ENCODE data around the gene THADA. TPM values are rescaled to one million over a fixed set of nuclear protein-coding genes. Genes with fewer than 3 reads are reported as not detected.
A peak's percentile ranks its signal among the peaks of the same experiment; 100 is the strongest.

THADA gene
- total RNA-seq, 1 experiment from 2014 or later: 20.1 TPM

- Histone ChIP-seq H3K27me3 (ENCODE audit: insufficient read depth, low read length) (no peaks in the 10 kb centered on the region), H3K18ac (ENCODE audit: insufficient read length, low read depth, low read length) (no peak overlapping the region), H3K23me2 (ENCODE audit: insufficient read length, low read depth, low read length, poor library complexity, severe bottlenecking) (no peaks in the 10 kb centered on the region), H3K56ac (ENCODE audit: insufficient read length, low read depth, low read length) (no peak overlapping the region), H2BK12ac (ENCODE audit: insufficient read length, low read depth, low read length) (no peak overlapping the region), H4K20me1 (ENCODE audit: control insufficient read depth, insufficient read depth, insufficient read length) (no peaks in the 10 kb centered on the region), H3K79me1 (ENCODE audit: insufficient read depth, low read depth, low read length, poor library complexity, severe bottlenecking) (no peaks in the 10 kb centered on the region), H3K4me1 (ENCODE audit: insufficient read depth, low read length) (no peaks in the 10 kb centered on the region), H3K9me3 (ENCODE audit: control insufficient read depth, low read depth, low read length) (no peaks in the 10 kb centered on the region), H3K23ac (ENCODE audit: insufficient read length, low read depth, low read length) (no peak overlapping the region), H2BK5ac (ENCODE audit: insufficient read length, low read length) (no peak overlapping the region), H3K27ac (ENCODE audit: insufficient read length, low read depth, low read length) (no peak overlapping the region), H3K4me2 (ENCODE audit: insufficient read depth, insufficient read length, low read length) (no peak overlapping the region), H4K8ac (replicated peaks; ENCODE audit: insufficient read length, low read depth, low read length) (no peak overlapping the region), H3K79me2 (ENCODE audit: insufficient read depth, low read length) (no peaks in the 10 kb centered on the region), H3K4ac (ENCODE audit: low read depth, low read length) (no peak overlapping the region), H2BK20ac (ENCODE audit: low read depth, low read length, poor library complexity, severe bottlenecking) (no peak overlapping the region), H3T11ph (ENCODE audit: low read length) (no peak overlapping the region), H2AK5ac (ENCODE audit: insufficient read length, low read length) (no peak overlapping the region), H2AFZ (ENCODE audit: low read length) (no peak overlapping the region), H4K91ac (ENCODE audit: insufficient read length, low read depth, low read length) (no peak overlapping the region), H3K14ac (ENCODE audit: insufficient read depth, low read length) (no peak overlapping the region), H2BK15ac (ENCODE audit: low read depth, low read length) (no peak overlapping the region), H2BK120ac (ENCODE audit: low read depth, low read length, poor library complexity, severe bottlenecking) (no peak overlapping the region), H4K5ac (ENCODE audit: insufficient read length, low read depth, low read length) (no peak overlapping the region), H3K9ac (ENCODE audit: extremely low read depth, insufficient read length, low read length) (no peak overlapping the region)
- no peaks in the 10 kb centered on the region for H3K36me3 Mint-ChIP-seq (ENCODE audit: insufficient read depth in 1 of 3, low read depth in 3 of 3)
- H3K4me3 Mint-ChIP-seq: no peak overlapping the region
- WGBS (ENCODE audit: extremely low coverage, insufficient read length, low lambda C conversion rate): no CpG with 5 or more reads among the region's 2 CpGs
- H3K9me3 Mint-ChIP-seq: no peaks in the 10 kb centered on the region; a peak in 1 of 5 replicates
- TF ChIP-seq, protein P1, sequence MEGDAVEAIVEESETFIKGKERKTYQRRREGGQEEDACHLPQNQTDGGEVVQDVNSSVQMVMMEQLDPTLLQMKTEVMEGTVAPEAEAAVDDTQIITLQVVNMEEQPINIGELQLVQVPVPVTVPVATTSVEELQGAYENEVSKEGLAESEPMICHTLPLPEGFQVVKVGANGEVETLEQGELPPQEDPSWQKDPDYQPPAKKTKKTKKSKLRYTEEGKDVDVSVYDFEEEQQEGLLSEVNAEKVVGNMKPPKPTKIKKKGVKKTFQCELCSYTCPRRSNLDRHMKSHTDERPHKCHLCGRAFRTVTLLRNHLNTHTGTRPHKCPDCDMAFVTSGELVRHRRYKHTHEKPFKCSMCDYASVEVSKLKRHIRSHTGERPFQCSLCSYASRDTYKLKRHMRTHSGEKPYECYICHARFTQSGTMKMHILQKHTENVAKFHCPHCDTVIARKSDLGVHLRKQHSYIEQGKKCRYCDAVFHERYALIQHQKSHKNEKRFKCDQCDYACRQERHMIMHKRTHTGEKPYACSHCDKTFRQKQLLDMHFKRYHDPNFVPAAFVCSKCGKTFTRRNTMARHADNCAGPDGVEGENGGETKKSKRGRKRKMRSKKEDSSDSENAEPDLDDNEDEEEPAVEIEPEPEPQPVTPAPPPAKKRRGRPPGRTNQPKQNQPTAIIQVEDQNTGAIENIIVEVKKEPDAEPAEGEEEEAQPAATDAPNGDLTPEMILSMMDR (conservative IDR thresholded peaks at IDR 0.05): no peak
- H3K27ac Mint-ChIP-seq: 0 out of 7 replicates have a peak overlapping the region, but pooled peaks of 1 of the 3 experiments have one; percentile 20
- peaks cover 9 to 16% of the 10 kb centered on the region in 2 experiments for H3K4me1 Mint-ChIP-seq
- H3K27me3 Mint-ChIP-seq (ENCODE audit: low read depth): no peaks in the 10 kb centered on the region
- no peak for DNase-seq
Observed at GRCh38 chr2:43305012-43305411, 290.8 kb downstream of the THADA start.

All from H9 (cell line).